Ovary (tissue), 10 donors: ENCODE results near the gene VWCE. TPM values are rescaled to one million over a fixed set of nuclear protein-coding genes. Genes with fewer than 3 reads are reported as not detected.

Source experiments
- DNase-seq, 5 donors: peaks; one replicate each; pipeline ENCODE4 v3.0.0-alpha.2; 2019 to 2020
- H3K27ac ChIP-seq, 2 donors: fragments of 200-600 bp; one replicate each; pipeline versions ENCODE4 v1.5.1 to v1.8.0; 2019 to 2022
- H3K27me3 ChIP-seq: fragments of 200-600 bp; one replicate; pipeline ENCODE4 v1.8.0; 2022
- H3K36me3 ChIP-seq: fragments of 200-600 bp; sonication (generic); one replicate; pipeline ENCODE4 v1.5.1; 2019
- H3K4me1 ChIP-seq: one replicate; pipeline ENCODE4 v1.8.1; 2013; ENCODE audit warnings: mild to moderate bottlenecking, moderate library complexity; ENCODE audit not compliant: insufficient read depth
- H3K4me3 ChIP-seq: fragments of 200-600 bp; sonication (generic); one replicate; pipeline ENCODE4 v1.5.1; 2017
- H3K9me3 ChIP-seq, 2 donors: fragments of 200-600 bp in 1 of 2; sonication (generic) in 1 of 2; one replicate each; pipeline versions ENCODE4 v1.5.1 to v1.8.1; 2013 to 2019; ENCODE audit warnings: mild to moderate bottlenecking in 1 of 2, moderate library complexity in 1 of 2
- CTCF ChIP-seq, 3 donors: fragments of 450-650 bp in 2 of 3; fragments of 200-600 bp in 1 of 3; IDR thresholded peaks; one replicate each; pipeline versions ENCODE4 v1.5.1 to v1.8.0; 2016 to 2022; ENCODE audit warnings: antibody characterized with exemption in 3 of 3, mild to moderate bottlenecking in 1 of 3
- EP300 ChIP-seq: sonication (generic); formaldehyde crosslinking; IDR thresholded peaks from one replicate; pipeline ENCODE4 v1.6.1; 2017; ENCODE audit warnings: antibody characterized with exemption
- POLR2A ChIP-seq: fragments of 450-650 bp; IDR thresholded peaks from one replicate; pipeline ENCODE4 v1.6.1; 2017; ENCODE audit warnings: antibody characterized with exemption, mild to moderate bottlenecking, moderate library complexity
- WGBS, 3 donors: extraction: QIAGEN DNeasy Blood & Tissue Kit in 1 of 3; methylation state at CpG; one replicate each; pipeline versions ENCODE4 v1.1.5 to v1.1.7; 2013 to 2017; 5-methylcytosine and 5-hydroxymethylcytosine counted together
- intact Hi-C, 4 donors: fragments of 100-400 bp; cut with DNase I; formaldehyde crosslinking; loops; one replicate each; pipeline versions ENCODE4 v1.11.0 to v1.15.1; 2022 to 2023
- long read RNA-seq, 3 donors: library from polyadenylated mRNA in 2 of 3; unstranded in 2 of 3; transcript quantifications; one replicate each; pipeline ENCODE4 v2.0.0 and lab custom pipeline, GENCODE V29; 2021 to 2026
- polyA plus RNA-seq, 2 donors: library from polyadenylated mRNA; stranded (reverse); fragments of 200-250 nt in 1 of 2; fragments of 350-450 nt in 1 of 2; fragmentation: Illumina TruSeq in 1 of 2; extraction: RNeasy Lipid Tissue Mini Kit (QIAGEN cat#74804) in 1 of 2; gene quantifications; one replicate each; pipeline ENCODE4 v1.2.3, GENCODE V29; 2013 to 2014
- total RNA-seq, 7 donors: library from RNA; depleted of rRNA in 2 of 7; stranded (reverse); fragments of >200 nt in 2 of 7; fragmentation: NEBNext Ultra II Directional in 3 of 7; extraction: Animal tissue kit (Norgen Biotek cat#: 25700) in 3 of 7; gene quantifications; one replicate each; pipeline versions ENCODE4 v1.1.0 to v1.2.4, GENCODE V29; 2016 to 2023
- donor health status: DM: no; HTN: no; CAD: no; lungs with moderate emphysema.
- donor health status: DM: no; HTN: no; CAD: no.
- donor health status: Bipolar disorder and iron deficiency.
- donor health status: DM: yes; HTN: yes; CAD: no.
- donor health status: DM: no; HTN: no; CAD: no.
- donor health status: DM: yes; HTN: yes; CAD: no.

The VWCE gene, protein sequence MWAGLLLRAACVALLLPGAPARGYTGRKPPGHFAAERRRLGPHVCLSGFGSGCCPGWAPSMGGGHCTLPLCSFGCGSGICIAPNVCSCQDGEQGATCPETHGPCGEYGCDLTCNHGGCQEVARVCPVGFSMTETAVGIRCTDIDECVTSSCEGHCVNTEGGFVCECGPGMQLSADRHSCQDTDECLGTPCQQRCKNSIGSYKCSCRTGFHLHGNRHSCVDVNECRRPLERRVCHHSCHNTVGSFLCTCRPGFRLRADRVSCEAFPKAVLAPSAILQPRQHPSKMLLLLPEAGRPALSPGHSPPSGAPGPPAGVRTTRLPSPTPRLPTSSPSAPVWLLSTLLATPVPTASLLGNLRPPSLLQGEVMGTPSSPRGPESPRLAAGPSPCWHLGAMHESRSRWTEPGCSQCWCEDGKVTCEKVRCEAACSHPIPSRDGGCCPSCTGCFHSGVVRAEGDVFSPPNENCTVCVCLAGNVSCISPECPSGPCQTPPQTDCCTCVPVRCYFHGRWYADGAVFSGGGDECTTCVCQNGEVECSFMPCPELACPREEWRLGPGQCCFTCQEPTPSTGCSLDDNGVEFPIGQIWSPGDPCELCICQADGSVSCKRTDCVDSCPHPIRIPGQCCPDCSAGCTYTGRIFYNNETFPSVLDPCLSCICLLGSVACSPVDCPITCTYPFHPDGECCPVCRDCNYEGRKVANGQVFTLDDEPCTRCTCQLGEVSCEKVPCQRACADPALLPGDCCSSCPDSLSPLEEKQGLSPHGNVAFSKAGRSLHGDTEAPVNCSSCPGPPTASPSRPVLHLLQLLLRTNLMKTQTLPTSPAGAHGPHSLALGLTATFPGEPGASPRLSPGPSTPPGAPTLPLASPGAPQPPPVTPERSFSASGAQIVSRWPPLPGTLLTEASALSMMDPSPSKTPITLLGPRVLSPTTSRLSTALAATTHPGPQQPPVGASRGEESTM
- total RNA-seq, result 10 to 100 TPM in 6 of 7 donors, 1 to 10 TPM in 1; 9.4 to 39.9 (median 17.2) TPM
- polyA plus RNA-seq, result 1 to 10 TPM; 1.9 to 6.9 TPM
- long read RNA-seq, donor 1, transcript VWCE-206 (6 exons, 1,076 nt), result major isoform, 8 of 76 reads
- long read RNA-seq, donor 1, partial matches to known transcripts, result 26 of 76 reads
- long read RNA-seq, donor 1, other reads (novel, unspliced or antisense), result 39 of 76 reads
- long read RNA-seq, donor 2, result 0 reads
- long read RNA-seq, donor 3, transcript VWCE-202 (20 exons, 3,640 nt), result major isoform, 7 of 39 reads
- long read RNA-seq, donor 3, partial matches to known transcripts, result 5 of 39 reads
- long read RNA-seq, donor 3, other reads (novel, unspliced or antisense), result 27 of 39 reads

- intact Hi-C loops, result no loop called here
- Histone ChIP-seq H3K27me3 (no peaks in the 10 kb centered on the region), H3K9me3 (no peaks in the 10 kb centered on the region), H3K4me1 (peaks cover 20% of the 10 kb centered on the region), H3K4me3 (peak within 1 kb of the TSS; percentile 59), H3K36me3 (no peaks in the 10 kb centered on the region), H3K27ac (peak within 1 kb of the TSS; percentile 82 to 95)
- peak; percentile 71 to 84 (median 75) for DNase-seq
- TF ChIP-seq POLR2A, result no peak
- no peak for TF ChIP-seq EP300
- peak in 2 of 3 donors; percentile 8 to 17 for TF ChIP-seq CTCF (IDR thresholded peaks at IDR 0.05)
- WGBS, 3 donors, result 2 to 3% (median 2%) methylated on average over 75 to 97 of the region's 97 CpGs
Measured at GRCh38 chr11:61294717-61295595, at the start of gene VWCE. Gene VWCE, minus strand, starts transcription at chr11:61295316. Its CDS starts 279 bp downstream, at chr11:61295037.

- Histone ChIP-seq H3K27me3 (no peaks in the 10 kb centered on the region), H3K4me1 (peaks cover 15% of the 10 kb centered on the region), H3K36me3 (no peaks in the 10 kb centered on the region), H3K9me3 (no peaks in the 10 kb centered on the region), H3K4me3 (no peak overlapping the region), H3K27ac (peak overlapping the region in 1 of 2 donors; percentile 77)
- intact Hi-C loops, result no loop called here
- DNase-seq, result peak in 1 of 5 donors; percentile 36
- WGBS, 3 donors, result 91 to 94% (median 92%) methylated on average over 29 of the region's 29 CpGs
- no peak for TF ChIP-seq POLR2A
- no peak for TF ChIP-seq CTCF (IDR thresholded peaks at IDR 0.05)
- no peak for TF ChIP-seq EP300
Measured at GRCh38 chr11:61343792-61344745, 49.0 kb upstream of the VWCE start.

DNA sequence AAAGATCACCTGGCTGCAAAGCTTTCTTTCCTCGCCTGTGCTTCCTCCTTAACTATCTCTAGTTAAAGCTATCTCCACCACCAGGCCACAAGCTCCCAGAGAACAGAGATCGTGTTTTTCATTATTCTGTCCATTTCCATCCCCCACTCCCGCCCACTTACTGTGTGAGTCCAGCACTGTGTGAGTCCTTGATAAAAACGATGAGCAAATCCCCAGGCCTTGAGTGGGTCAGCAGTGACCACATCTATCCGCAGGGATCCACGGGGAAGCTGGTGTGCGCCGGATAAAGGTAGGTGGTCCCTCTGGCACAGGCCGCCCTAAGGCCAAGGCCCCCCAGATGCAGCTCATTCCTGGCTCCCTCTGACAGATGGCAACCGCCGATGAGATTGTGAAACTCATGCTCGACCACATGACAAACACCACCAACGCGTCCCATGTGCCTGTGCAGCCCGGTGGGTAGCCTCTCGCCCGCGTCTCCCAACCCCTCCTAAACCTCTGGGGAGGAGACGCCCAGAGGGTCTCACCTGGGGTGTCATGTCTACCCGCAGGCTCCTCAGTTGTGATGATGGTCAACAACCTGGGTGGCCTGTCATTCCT is 47.2 kb upstream of the VWCE start:
- intact Hi-C loops, result no loop called here
- Histone ChIP-seq H3K27me3 (no peaks in the 10 kb centered on the region), H3K4me3 (no peak overlapping the region), H3K27ac (no peak overlapping the region), H3K9me3 (no peaks in the 10 kb centered on the region), H3K36me3 (no peaks in the 10 kb centered on the region), H3K4me1 (peaks cover 15% of the 10 kb centered on the region)
- WGBS, 3 donors, result 62 to 76% (median 66%) methylated on average over 20 of the region's 20 CpGs
- TF ChIP-seq EP300, result no peak
- peak in 1 of 5 donors; percentile 33 for DNase-seq
